Stimulated activated memory B cell treated with anti-CD40 and anti-IgM and Interleukin-4, amounts not matched to agents 10 μg/mL and 1 μg/mL and 100 μg/mL, for 72 hours (primary cell): ENCODE measurements around the gene ZSWIM6.
A peak's percentile ranks its signal among the peaks of the same experiment; 100 is the strongest.

Experiments used
- ATAC-seq: fragments of 150-1000 bp; cut with Tn5 transposase; 2 replicates; pipeline ENCODE4 v1.10.0; 2021
- H3K27ac Mint-ChIP-seq: one replicate; pipeline ENCODE4 v1.8.0; 2022; ENCODE audit warnings: mild to moderate bottlenecking, mixed read lengths
- H3K27me3 Mint-ChIP-seq: one replicate; pipeline ENCODE4 v1.8.0; 2022; ENCODE audit warnings: mixed read lengths
- H3K36me3 Mint-ChIP-seq: one replicate; pipeline ENCODE4 v1.8.0; 2022; ENCODE audit warnings: mixed read lengths
- H3K4me1 Mint-ChIP-seq: one replicate; pipeline ENCODE4 v1.8.0; 2022; ENCODE audit warnings: mixed read lengths
- H3K4me3 Mint-ChIP-seq: one replicate; pipeline ENCODE4 v1.8.0; 2022; ENCODE audit warnings: mild to moderate bottlenecking, moderate library complexity, mixed read lengths
- H3K9me3 Mint-ChIP-seq: one replicate; pipeline ENCODE4 v1.8.0; 2022; ENCODE audit warnings: mixed read lengths

ZSWIM6 gene

GRCh38 chr5:61319388-61320146 is 12.5 kb upstream of the ZSWIM6 start:
- H3K27ac Mint-ChIP-seq: peak overlapping the region; percentile 63
- H3K4me3 Mint-ChIP-seq: peak overlapping the region; percentile 70
- no peaks in the 10 kb centered on the region for H3K36me3 Mint-ChIP-seq
- no peaks in the 10 kb centered on the region for H3K9me3 Mint-ChIP-seq
- ATAC-seq: peak; percentile 99
- peaks cover 11% of the 10 kb centered on the region for H3K27me3 Mint-ChIP-seq
- H3K4me1 Mint-ChIP-seq: peaks cover 30% of the 10 kb centered on the region

GRCh38 chr5:61320860-61321259 is 11.2 kb upstream of the ZSWIM6 start:
- no peak for ATAC-seq
- Mint-ChIP-seq H3K36me3 (no peaks in the 10 kb centered on the region), H3K27me3 (peaks cover 11% of the 10 kb centered on the region), H3K27ac (no peak overlapping the region), H3K4me1 (peaks cover 30% of the 10 kb centered on the region), H3K9me3 (no peaks in the 10 kb centered on the region), H3K4me3 (no peak overlapping the region)

GRCh38 chr5:61321669-61322068 is 10.4 kb upstream of the ZSWIM6 start:
- ATAC-seq: no peak
- no peaks in the 10 kb centered on the region for H3K36me3 Mint-ChIP-seq
- H3K27me3 Mint-ChIP-seq: peaks cover 11% of the 10 kb centered on the region
- no peak overlapping the region for H3K4me3 Mint-ChIP-seq
- H3K4me1 Mint-ChIP-seq: peaks cover 30% of the 10 kb centered on the region
- no peaks in the 10 kb centered on the region for H3K9me3 Mint-ChIP-seq
- no peak overlapping the region for H3K27ac Mint-ChIP-seq

- ATAC-seq: no peak
- Mint-ChIP-seq H3K4me3 (no peak overlapping the region), H3K36me3 (no peaks in the 10 kb centered on the region), H3K9me3 (no peaks in the 10 kb centered on the region), H3K4me1 (peaks cover 34% of the 10 kb centered on the region), H3K27me3 (peaks cover 11% of the 10 kb centered on the region), H3K27ac (no peak overlapping the region)
Measured at GRCh38 chr5:61322738-61323725, 9.0 kb upstream of the ZSWIM6 start.

GRCh38 chr5:61327760-61328753 is 4.0 kb upstream of the ZSWIM6 start:
- Mint-ChIP-seq H3K9me3 (no peaks in the 10 kb centered on the region), H3K36me3 (no peaks in the 10 kb centered on the region), H3K4me1 (peaks cover 35% of the 10 kb centered on the region), H3K27ac (no peak overlapping the region), H3K4me3 (no peak overlapping the region), H3K27me3 (peaks cover 11% of the 10 kb centered on the region)
- ATAC-seq: no peak

- peaks cover 34% of the 10 kb centered on the region for H3K4me1 Mint-ChIP-seq
- H3K36me3 Mint-ChIP-seq: no peaks in the 10 kb centered on the region
- H3K27ac Mint-ChIP-seq: peak overlapping the region; percentile 83
- H3K9me3 Mint-ChIP-seq: no peaks in the 10 kb centered on the region
- H3K4me3 Mint-ChIP-seq: peak overlapping the region; percentile 86
- ATAC-seq: no peak
- H3K27me3 Mint-ChIP-seq: peaks cover 3% of the 10 kb centered on the region
Measured at GRCh38 chr5:61328791-61329549, 3.1 kb upstream of the ZSWIM6 start.

- peak overlapping the region; percentile 86 for H3K4me3 Mint-ChIP-seq
- H3K9me3 Mint-ChIP-seq: no peaks in the 10 kb centered on the region
- H3K36me3 Mint-ChIP-seq: no peaks in the 10 kb centered on the region
- H3K27me3 Mint-ChIP-seq: no peaks in the 10 kb centered on the region
- peak overlapping the region; percentile 83 for H3K27ac Mint-ChIP-seq
- no peak for ATAC-seq
- H3K4me1 Mint-ChIP-seq: peaks cover 38% of the 10 kb centered on the region
Measured at GRCh38 chr5:61329550-61330128, 2.4 kb upstream of the ZSWIM6 start.

GRCh38 chr5:61330341-61330844 is 1.7 kb upstream of the ZSWIM6 start:
- H3K36me3 Mint-ChIP-seq: no peaks in the 10 kb centered on the region
- peak overlapping the region; percentile 83 for H3K27ac Mint-ChIP-seq
- no peaks in the 10 kb centered on the region for H3K27me3 Mint-ChIP-seq
- no peaks in the 10 kb centered on the region for H3K9me3 Mint-ChIP-seq
- peak overlapping the region; percentile 86 for H3K4me3 Mint-ChIP-seq
- ATAC-seq: no peak
- peaks cover 46% of the 10 kb centered on the region for H3K4me1 Mint-ChIP-seq

GRCh38 chr5:61330845-61331406 is 1.1 kb upstream of the ZSWIM6 start:
- ATAC-seq: peak; percentile 63
- H3K4me3 Mint-ChIP-seq: peak overlapping the region; percentile 86
- peaks cover 2% of the 10 kb centered on the region for H3K36me3 Mint-ChIP-seq
- H3K9me3 Mint-ChIP-seq: no peaks in the 10 kb centered on the region
- H3K27ac Mint-ChIP-seq: peak overlapping the region; percentile 83
- no peaks in the 10 kb centered on the region for H3K27me3 Mint-ChIP-seq
- peaks cover 50% of the 10 kb centered on the region for H3K4me1 Mint-ChIP-seq

GRCh38 chr5:61332358-61332749 is 296 bp downstream of the ZSWIM6 start:
- Mint-ChIP-seq H3K36me3 (peaks cover 16% of the 10 kb centered on the region), H3K27me3 (no peaks in the 10 kb centered on the region), H3K4me1 (peaks cover 59% of the 10 kb centered on the region), H3K9me3 (no peaks in the 10 kb centered on the region), H3K4me3 (peak overlapping the region; percentile 86), H3K27ac (peak overlapping the region; percentile 83)
- ATAC-seq: no peak

GRCh38 chr5:61332851-61333320 is 828 bp downstream of the ZSWIM6 start:
- Mint-ChIP-seq H3K27me3 (no peaks in the 10 kb centered on the region), H3K4me3 (peak overlapping the region; percentile 86), H3K36me3 (peaks cover 21% of the 10 kb centered on the region), H3K9me3 (no peaks in the 10 kb centered on the region), H3K4me1 (peaks cover 62% of the 10 kb centered on the region), H3K27ac (peak overlapping the region; percentile 72)
- no peak for ATAC-seq

- no peak for ATAC-seq
- H3K27me3 Mint-ChIP-seq: no peaks in the 10 kb centered on the region
- H3K9me3 Mint-ChIP-seq: no peaks in the 10 kb centered on the region
- peak overlapping the region; percentile 72 for H3K27ac Mint-ChIP-seq
- peaks cover 21% of the 10 kb centered on the region for H3K36me3 Mint-ChIP-seq
- H3K4me1 Mint-ChIP-seq: peaks cover 57% of the 10 kb centered on the region
- H3K4me3 Mint-ChIP-seq: peak overlapping the region; percentile 86
Measured at GRCh38 chr5:61333321-61333953, 1.4 kb downstream of the ZSWIM6 start.
